Right forelimb (tissue), 1 donor: ENCODE data around the gene EMSY.
"Not testable (repeated sequence)": the region's sequence is repeated elsewhere in the genome, so short reads cannot be mapped to it uniquely, and the experiment has no call there.

Experiments used
- DNase-seq: peaks from one replicate; pipeline ENCODE4 v3.0.0-alpha.2; 2018

The EMSY gene

GRCh38 chr11:76526878-76527277, 82.1 kb downstream of the EMSY start:
- DNase-seq: no peak

GRCh38 chr11:76542436-76542835, 97.6 kb downstream of the EMSY start:
- no peak for DNase-seq

GRCh38 chr11:76543006-76543703, 98.3 kb downstream of the EMSY start:
- no peak for DNase-seq

- DNase-seq: no peak
These were observed 106.0 kb downstream of the EMSY start for GRCh38 chr11:76550781-76551180.

- no peak for DNase-seq
These were observed 106.6 kb downstream of the EMSY start for GRCh38 chr11:76551400-76551799.

- DNase-seq: no peak
These were observed 108.2 kb downstream of the EMSY start for GRCh38 chr11:76552987-76553386.

- no peak for DNase-seq
These were observed 109.0 kb downstream of the EMSY start for GRCh38 chr11:76553554-76554476.

- DNase-seq: no peak
These were observed 109.9 kb downstream of the EMSY start for GRCh38 chr11:76554767-76555166.

- DNase-seq: no peak
These were observed 112.6 kb downstream of the EMSY start for GRCh38 chr11:76557466-76557865.

GRCh38 chr11:76558473-76558872, 113.7 kb downstream of the EMSY start:
- no peak for DNase-seq

GRCh38 chr11:76558891-76559290, 114.1 kb downstream of the EMSY start:
- no peak for DNase-seq

- DNase-seq: no peak
These were observed 114.5 kb downstream of the EMSY start for GRCh38 chr11:76559346-76559745.

GRCh38 chr11:76560219-76560618, 115.4 kb downstream of the EMSY start:
- DNase-seq: no peak

GRCh38 chr11:76561245-76561644, 116.4 kb downstream of the EMSY start:
- no peak for DNase-seq

- DNase-seq: no peak
These were observed 117.7 kb downstream of the EMSY start for GRCh38 chr11:76562541-76562940.

- no peak for DNase-seq
These were observed 119.5 kb downstream of the EMSY start for GRCh38 chr11:76564364-76564763.

GRCh38 chr11:76566811-76567210, 122.0 kb downstream of the EMSY start:
- no peak for DNase-seq

- no peak for DNase-seq
These were observed 122.4 kb downstream of the EMSY start for GRCh38 chr11:76567261-76567660.

- no peak for DNase-seq
These were observed 123.3 kb downstream of the EMSY start for GRCh38 chr11:76568139-76568538.

GRCh38 chr11:76568621-76569020, 123.8 kb downstream of the EMSY start:
- no peak for DNase-seq

GRCh38 chr11:76572181-76572875, 127.5 kb downstream of the EMSY start:
- not testable (repeated sequence) for DNase-seq

GRCh38 chr11:76574406-76574805, 129.6 kb downstream of the EMSY start:
- DNase-seq: no peak

- no peak for DNase-seq
These were observed 130.1 kb downstream of the EMSY start for GRCh38 chr11:76574879-76575278.
